GM12864 (cell line): Measurements from ENCODE around the gene C3orf18.

Experiments used
- DNase-seq: peaks from one replicate; pipeline ENCODE4 v3.0.0-alpha.2; 2011; ENCODE audit warnings: low read depth
- H3K4me3 ChIP-seq: 2 replicates; pipeline ENCODE4 v1.5.1; 2011; ENCODE audit warnings: mild to moderate bottlenecking, low read depth, low read length, control low read depth
- CTCF ChIP-seq: IDR thresholded peaks from 2 replicates; pipeline ENCODE4 v1.5.1; 2011; ENCODE audit warnings: low read depth, mild to moderate bottlenecking, moderate library complexity, low read length, control low read depth, inconsistent platforms; ENCODE audit errors: missing control alignments

Gene C3orf18

GRCh38 chr3:50562861-50563260 is 4.7 kb downstream of the C3orf18 start:
- no peak overlapping the region for H3K4me3 ChIP-seq
- TF ChIP-seq CTCF = no peak
- no peak for DNase-seq

- H3K4me3 ChIP-seq = no peak overlapping the region
- TF ChIP-seq CTCF = no peak
- DNase-seq = no peak
Measured at GRCh38 chr3:50559702-50560101, 7.8 kb downstream of the C3orf18 start.

GRCh38 chr3:50557915-50558314 is 9.6 kb downstream of the C3orf18 start:
- no peak for TF ChIP-seq CTCF
- no peak overlapping the region for H3K4me3 ChIP-seq
- DNase-seq = no peak

- no peak for DNase-seq
- TF ChIP-seq CTCF = no peak
- no peak overlapping the region for H3K4me3 ChIP-seq
Measured at GRCh38 chr3:50557106-50557505, 10.4 kb downstream of the C3orf18 start.

- no peak overlapping the region for H3K4me3 ChIP-seq
- no peak for DNase-seq
- TF ChIP-seq CTCF = no peak
Measured at GRCh38 chr3:50554553-50554952, 13.0 kb downstream of the C3orf18 start.

- no peak for DNase-seq
- TF ChIP-seq CTCF = no peak
Measured at GRCh38 chr3:50552598-50552997, 14.9 kb downstream of the C3orf18 start.

GRCh38 chr3:50551681-50552435 is 15.7 kb downstream of the C3orf18 start:
- no peak overlapping the region for H3K4me3 ChIP-seq
- no peak for DNase-seq
- peak; percentile 7 for TF ChIP-seq CTCF

More at GRCh38 chr3:50552598-50552997, 14.9 kb downstream of the C3orf18 start:
- H3K4me3 ChIP-seq = no peak overlapping the region
